GM19463 (cell line): ENCODE data around the gene UNC93A.
"Not testable (repeated sequence)": the region's sequence is repeated elsewhere in the genome, so short reads cannot be mapped to it uniquely, and the experiment has no call there.

Experiments used
- ATAC-seq: cut with Tn5 transposase; IDR thresholded peaks from one replicate; pipeline ENCODE4 v1.9.1; 2021; ENCODE audit warnings: mild to moderate bottlenecking, moderate library complexity; ENCODE audit not compliant: unreplicated experiment

UNC93A gene

GRCh38 chr6:167309355-167310192 is 18.5 kb downstream of the UNC93A start:
- ATAC-seq: not testable (repeated sequence)

- no peak for ATAC-seq
Observed at GRCh38 chr6:167311286-167311685, 20.2 kb downstream of the UNC93A start.

GRCh38 chr6:167311691-167312090 is 20.6 kb downstream of the UNC93A start:
- ATAC-seq: not testable (repeated sequence)

DNA sequence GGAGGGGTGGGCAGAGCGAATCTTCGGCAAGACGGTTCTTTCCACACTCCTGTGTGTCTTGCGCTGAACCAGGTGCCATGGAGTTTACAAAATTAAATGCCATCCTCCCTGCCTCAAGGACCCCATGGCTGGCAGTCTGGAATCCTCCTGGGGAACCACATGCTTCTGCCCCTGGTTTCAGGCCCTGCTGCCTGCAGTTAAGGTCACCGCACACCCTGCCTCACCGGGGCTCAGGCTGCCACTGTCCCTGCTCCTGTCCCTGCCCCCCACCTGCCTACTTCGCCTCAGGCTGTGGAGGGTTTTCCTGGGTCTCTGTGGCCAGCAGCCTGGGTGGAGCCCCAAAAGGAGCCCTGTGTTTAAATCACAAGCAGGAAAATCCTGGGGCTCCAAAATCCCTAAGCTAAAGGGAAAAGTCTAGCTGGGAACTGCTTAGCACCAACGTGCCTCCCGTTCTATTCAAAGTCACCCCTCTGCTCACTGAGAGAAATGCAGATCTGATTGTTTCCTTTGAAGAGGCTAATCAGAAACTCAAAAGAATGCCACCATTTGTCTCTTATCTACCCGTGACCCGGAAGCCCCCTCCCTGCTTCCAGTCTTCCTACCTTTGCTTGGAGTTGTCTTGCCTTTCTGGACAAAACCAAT is 23.2 kb downstream of the UNC93A start:
- no peak for ATAC-seq

DNA sequence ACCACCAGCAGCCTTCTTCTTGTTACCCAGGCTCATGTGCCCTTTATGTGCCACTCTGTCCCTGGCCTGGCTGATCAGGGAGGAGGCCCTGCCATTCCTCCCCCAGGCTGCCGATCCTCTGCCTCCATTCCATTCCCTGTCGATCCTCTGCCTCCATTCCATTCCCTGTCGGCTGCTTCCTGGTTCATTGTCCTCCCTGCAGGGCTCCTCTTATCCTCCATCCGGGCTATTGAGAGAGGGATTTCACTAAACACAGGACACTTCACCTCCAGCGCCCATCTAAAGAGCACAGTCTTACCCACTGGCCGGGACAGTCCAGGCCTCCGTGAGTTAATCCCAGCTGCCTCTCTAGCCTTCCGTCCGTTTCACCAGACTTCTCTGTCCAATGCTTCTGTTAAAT is 26.1 kb downstream of the UNC93A start:
- no peak for ATAC-seq

DNA sequence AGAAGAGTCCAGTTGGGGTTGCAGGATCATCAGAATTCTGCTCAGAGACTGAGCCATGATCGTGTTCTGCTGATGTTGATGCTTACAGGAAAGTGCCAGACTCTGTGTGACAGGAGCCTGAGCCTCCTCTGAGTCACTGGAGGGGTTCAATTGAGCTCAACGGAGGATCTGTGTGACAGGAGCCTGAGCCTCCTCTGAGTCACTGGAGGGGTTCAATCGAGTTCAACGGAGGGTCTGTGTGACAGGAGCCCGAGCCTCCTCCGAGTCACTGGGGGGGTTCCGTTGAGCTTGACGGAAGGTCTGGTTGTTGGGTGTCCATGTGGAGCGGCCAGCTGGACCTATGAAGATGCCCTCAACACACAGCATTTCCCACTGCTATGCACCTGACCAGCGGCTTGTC is 27.2 kb downstream of the UNC93A start:
- not testable (repeated sequence) for ATAC-seq

GRCh38 chr6:167318856-167319255 is 27.7 kb downstream of the UNC93A start:
- ATAC-seq: not testable (repeated sequence)

GRCh38 chr6:167319856-167320753 is 29.0 kb downstream of the UNC93A start:
- not testable (repeated sequence) for ATAC-seq

- ATAC-seq: not testable (repeated sequence)
Observed at GRCh38 chr6:167320754-167321056, 29.6 kb downstream of the UNC93A start.

DNA sequence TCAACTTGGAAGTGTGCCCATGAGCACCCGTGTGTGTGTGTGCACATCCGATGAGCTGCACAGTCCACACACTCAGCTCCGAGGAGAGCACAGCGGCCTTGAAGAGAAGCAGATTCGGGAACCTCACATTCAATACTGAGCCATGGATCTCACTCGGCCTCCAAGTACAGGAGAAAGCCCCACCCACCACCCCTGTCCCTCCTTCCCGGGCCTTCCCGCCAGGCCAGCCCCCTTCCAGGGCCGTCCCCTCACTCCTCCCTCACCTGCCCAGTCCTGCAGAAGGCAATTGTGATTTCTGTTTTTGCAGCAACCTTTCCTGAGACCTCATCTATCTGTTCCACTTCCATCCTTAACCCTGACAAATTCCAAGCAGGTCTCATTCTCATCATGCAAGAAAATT is 30.1 kb downstream of the UNC93A start:
- ATAC-seq: not testable (repeated sequence)

DNA sequence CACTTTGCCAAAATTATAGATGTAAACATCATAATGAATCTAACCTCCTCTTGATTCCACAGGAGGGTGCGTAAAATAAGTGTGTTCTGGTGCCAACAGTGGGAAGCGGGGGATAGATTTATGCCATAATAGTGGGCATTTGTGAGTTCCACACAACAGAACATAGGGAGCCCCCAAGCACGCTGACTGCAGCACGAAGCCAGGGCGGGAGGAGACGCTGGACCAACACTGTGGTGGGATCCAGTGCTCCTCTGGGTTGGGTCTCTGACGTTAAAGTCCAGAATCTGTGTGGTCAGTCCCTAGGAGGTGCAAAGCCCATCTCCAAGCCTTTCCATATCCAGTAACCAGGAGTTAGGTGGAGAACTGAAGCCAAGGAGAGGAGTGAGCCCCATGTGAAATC is 32.0 kb downstream of the UNC93A start:
- no peak for ATAC-seq

DNA sequence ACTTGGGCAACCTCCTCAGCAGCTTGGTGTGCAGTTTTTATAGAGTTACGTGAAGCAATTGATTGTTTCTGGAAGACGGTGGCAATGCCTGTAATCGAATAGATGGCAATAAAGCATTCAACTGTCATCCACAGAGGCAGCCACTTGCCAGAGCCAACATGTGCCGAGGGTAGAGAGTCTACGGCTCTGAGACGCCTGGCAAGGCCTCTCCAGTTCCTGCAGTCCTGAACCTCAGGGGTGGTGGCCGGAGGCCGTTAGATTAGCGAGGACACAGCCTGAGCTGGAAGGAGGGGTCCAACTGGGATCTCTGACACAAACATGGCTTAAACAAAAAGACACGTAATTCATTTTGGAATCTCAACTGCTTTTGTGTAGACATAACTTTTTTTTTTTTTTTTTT is 33.0 kb downstream of the UNC93A start:
- no peak for ATAC-seq

- ATAC-seq: no peak
Observed at GRCh38 chr6:167325766-167326165, 34.7 kb downstream of the UNC93A start.

- no peak for ATAC-seq
Observed at GRCh38 chr6:167327391-167327790, 36.3 kb downstream of the UNC93A start.

GRCh38 chr6:167328086-167328485 is 37.0 kb downstream of the UNC93A start:
- no peak for ATAC-seq

- no peak for ATAC-seq
Observed at GRCh38 chr6:167329014-167329413, 37.9 kb downstream of the UNC93A start.

DNA sequence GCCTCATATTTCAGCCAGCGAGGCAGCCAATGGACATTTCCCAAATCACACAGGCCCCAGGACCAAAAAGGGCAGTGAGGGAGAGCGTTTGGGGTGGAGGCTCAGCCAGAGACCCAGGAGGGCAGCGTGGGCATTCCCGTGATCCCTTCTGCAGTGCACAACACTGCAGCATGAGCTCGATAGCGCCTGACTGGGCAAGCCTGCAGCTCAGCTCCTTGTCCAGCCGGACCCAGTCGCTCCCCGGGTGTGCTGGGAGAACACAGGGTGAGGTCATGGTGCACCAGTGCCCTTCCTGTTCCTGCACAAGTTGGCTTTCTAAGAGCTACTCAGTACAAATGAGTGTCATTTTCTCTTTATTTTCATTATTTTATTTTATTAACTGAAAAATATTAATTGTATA is 39.6 kb downstream of the UNC93A start:
- ATAC-seq: no peak

DNA sequence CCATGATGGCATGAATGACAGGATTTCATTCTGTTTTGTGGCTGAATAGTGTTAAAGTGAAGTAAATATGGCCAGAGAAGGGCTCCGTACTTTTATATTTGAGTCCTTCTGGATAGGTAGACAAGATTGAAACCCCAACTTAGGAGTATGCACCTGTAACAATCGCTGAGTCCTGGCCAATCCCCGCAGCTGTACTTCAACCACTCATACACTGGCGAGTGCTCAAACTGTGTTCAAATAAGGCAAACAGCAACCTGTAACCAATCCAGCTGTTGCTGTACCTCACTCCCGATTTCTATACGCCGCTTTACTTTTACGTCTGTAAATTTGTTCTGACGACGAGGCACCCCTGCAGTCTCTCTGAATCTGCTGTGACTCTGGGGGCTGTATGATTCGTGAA is 40.5 kb downstream of the UNC93A start:
- no peak for ATAC-seq

DNA sequence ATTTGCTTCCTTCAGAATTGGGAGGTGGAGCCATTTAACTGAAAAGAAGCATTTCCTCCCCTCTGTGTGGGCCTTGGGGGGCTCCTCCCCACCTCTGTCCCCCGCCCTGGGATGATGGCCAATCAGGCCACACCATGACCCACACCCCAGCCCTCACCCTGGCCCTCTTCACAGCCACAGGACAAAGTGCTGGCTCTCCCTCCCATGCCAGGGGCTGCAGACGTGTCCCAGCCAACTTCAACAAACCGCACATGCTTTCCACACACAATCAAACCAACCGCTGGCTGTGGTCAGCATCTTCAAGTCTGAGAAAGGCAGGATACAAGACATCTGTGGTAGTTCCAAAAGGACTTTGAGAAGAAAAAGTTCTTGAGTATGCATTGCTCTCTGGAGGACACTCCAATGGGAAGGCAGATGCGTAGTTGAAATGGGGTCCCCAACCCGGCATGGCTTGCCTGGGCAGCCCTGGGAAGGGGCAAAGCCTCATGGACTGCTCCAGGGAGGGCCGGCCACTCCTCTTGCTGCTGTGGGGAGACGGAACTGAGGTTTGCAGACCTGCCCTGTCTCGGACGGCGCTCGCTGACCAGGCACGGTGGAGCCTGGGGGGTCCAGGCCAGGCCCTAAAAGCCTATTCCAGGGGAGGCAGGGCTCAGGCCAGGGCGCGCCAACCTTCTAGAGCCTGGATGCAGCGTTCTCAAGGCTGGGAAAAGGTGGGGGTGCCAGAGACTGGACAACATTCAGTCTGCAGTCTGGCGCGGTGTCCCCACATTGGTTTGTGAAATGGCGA is 45.9 kb downstream of the UNC93A start:
- ATAC-seq: no peak

GRCh38 chr6:167337675-167338449 is 46.7 kb downstream of the UNC93A start:
- no peak for ATAC-seq
